H1 (cell line): ENCODE data around the gene SCRG1. TPM values are rescaled to one million over a fixed set of nuclear protein-coding genes. Genes with fewer than 3 reads are reported as not detected.

ENCODE experiments used
- CTCF ChIA-PET: fragments of 300-600 bp; sonication (Branson Sonifier 250); formaldehyde crosslinking; loops from one replicate; lab custom pipeline; 2021; ENCODE audit not compliant: partially characterized antibody; lab: Charles Lee
- POLR2A ChIA-PET: fragments of 300-600 bp; sonication (Branson Sonifier 250); formaldehyde crosslinking; loops from one replicate; lab custom pipeline; 2021; ENCODE audit warnings: inconsistent platforms; ENCODE audit not compliant: partially characterized antibody; lab: Charles Lee
- DNase-seq, 2 experiments: peaks; one replicate each; pipeline versions ENCODE4 v3.0.0 to v3.0.0-alpha.2; 2010 to 2022; ENCODE audit warnings: low spot score in 2 of 2, low read depth in 1 of 2, mixed read lengths in 1 of 2
- FAIRE-seq: peaks from 2 replicates; lab custom pipeline; 2011; peaks lifted over from hg19 to GRCh38; lab: Jason Lieb, UNC
- H2AFZ ChIP-seq: 2 replicates; pipeline ENCODE4 v1.8.1; 2012; ENCODE audit warnings: low read length, inconsistent platforms
- H2AK5ac ChIP-seq: 2 replicates; pipeline ENCODE4 v1.6.1; 2013; ENCODE audit warnings: low read depth, low read length
- H2BK120ac ChIP-seq: replicated peaks from 2 replicates; pipeline ENCODE3; 2013; ENCODE audit warnings: low read depth, low read length, inconsistent platforms
- H2BK12ac ChIP-seq: 2 replicates; pipeline ENCODE4 v1.6.1; 2013; ENCODE audit warnings: low read depth, low read length
- H2BK15ac ChIP-seq: 2 replicates; pipeline ENCODE4 v1.6.1; 2013; ENCODE audit warnings: low read length
- H2BK20ac ChIP-seq: 2 replicates; pipeline ENCODE4 v1.6.1; 2013; ENCODE audit warnings: low read length
- H2BK5ac ChIP-seq: 2 replicates; pipeline ENCODE4 v1.6.1; 2013; ENCODE audit warnings: low read depth, low read length
- H3K14ac ChIP-seq: 2 replicates; pipeline ENCODE4 v1.6.1; 2013; ENCODE audit warnings: inconsistent platforms; ENCODE audit not compliant: insufficient read length
- H3K18ac ChIP-seq: 2 replicates; pipeline ENCODE4 v1.6.1; 2013; ENCODE audit warnings: low read length; ENCODE audit errors: extremely low read depth
- H3K23ac ChIP-seq: 2 replicates; pipeline ENCODE4 v1.6.1; 2013; ENCODE audit warnings: inconsistent platforms; ENCODE audit not compliant: insufficient read length
- H3K23me2 ChIP-seq: 2 replicates; pipeline ENCODE4 v1.6.1; 2013; ENCODE audit warnings: low read depth, low read length
- H3K27ac ChIP-seq: 2 replicates; pipeline ENCODE4 v1.6.1; 2011; ENCODE audit warnings: low read depth, low read length, inconsistent platforms
- H3K27me3 ChIP-seq, 4 experiments: replicated peaks in 1 of 4; 1 replicate in 1 of 4; 2 replicates in 3 of 4; pipeline versions ENCODE4 v1.6.1 to v1.8.1; 2011 to 2013; ENCODE audit warnings: low read length in 3 of 4, mild to moderate bottlenecking in 3 of 4, inconsistent platforms in 2 of 4, mixed read lengths in 2 of 4, moderate library complexity in 1 of 4; ENCODE audit not compliant: control insufficient read depth in 3 of 4, insufficient read depth in 3 of 4; ENCODE audit errors: extremely low read depth in 1 of 4
- H3K36me3 ChIP-seq, 4 experiments: 2 replicates each; pipeline versions ENCODE4 v1.6.1 to v1.8.1; 2011 to 2013; ENCODE audit warnings: mild to moderate bottlenecking in 4 of 4, low read length in 3 of 4, moderate library complexity in 2 of 4, control low read depth in 1 of 4, inconsistent platforms in 1 of 4; ENCODE audit not compliant: insufficient read depth in 4 of 4, control insufficient read depth in 2 of 4
- H3K4ac ChIP-seq: replicated peaks from 2 replicates; pipeline ENCODE3; 2013; ENCODE audit warnings: low read length, low read depth, mixed read lengths, inconsistent platforms; ENCODE audit not compliant: insufficient read length
- H3K4me1 ChIP-seq, 4 experiments: replicated peaks in 1 of 4; 1 replicate in 1 of 4; 2 replicates in 3 of 4; pipeline versions ENCODE4 v1.6.1 to v1.8.1; 2011 to 2013; ENCODE audit warnings: low read length in 3 of 4, inconsistent platforms in 2 of 4, mixed read lengths in 1 of 4; ENCODE audit not compliant: insufficient read depth in 4 of 4, control insufficient read depth in 3 of 4
- H3K4me2 ChIP-seq, 2 experiments: 2 replicates each; pipeline versions ENCODE4 v1.6.1 to v1.8.1; 2011 to 2013; ENCODE audit warnings: low read depth in 2 of 2, low read length in 2 of 2, control low read depth in 1 of 2, inconsistent platforms in 1 of 2, mild to moderate bottlenecking in 1 of 2; ENCODE audit not compliant: insufficient read depth in 1 of 2
- H3K4me3 ChIP-seq, 4 experiments: fragments of 200-600, 300-600 bp in 1 of 4; sonication (generic), shearing (Covaris generic), sonication (Bioruptor Twin) in 1 of 4; 2 replicates each; pipeline versions ENCODE4 v1.5.1 to v1.8.1; 2011 to 2016; ENCODE audit warnings: low read length in 4 of 4, low read depth in 3 of 4, control low read depth in 2 of 4, inconsistent platforms in 2 of 4, mild to moderate bottlenecking in 2 of 4, mixed read lengths in 1 of 4, moderate library complexity in 1 of 4; ENCODE audit not compliant: insufficient read depth in 2 of 4; ENCODE audit errors: extremely low read depth in 1 of 4
- H3K56ac ChIP-seq: replicated peaks from 2 replicates; pipeline ENCODE3; 2013; ENCODE audit warnings: low read depth, mild to moderate bottlenecking, mixed read lengths, low read length, inconsistent platforms; ENCODE audit not compliant: insufficient read length
- H3K79me1 ChIP-seq: 2 replicates; pipeline ENCODE4 v1.6.1; 2013; ENCODE audit warnings: low read depth, low read length, control low read depth
- H3K79me2 ChIP-seq, 2 experiments: 2 replicates each; pipeline versions ENCODE4 v1.6.1 to v1.8.1; 2012 to 2013; ENCODE audit warnings: low read length in 2 of 2, mild to moderate bottlenecking in 2 of 2, inconsistent platforms in 1 of 2; ENCODE audit not compliant: insufficient read depth in 2 of 2, control insufficient read depth in 1 of 2
- H3K9ac ChIP-seq, 4 experiments: replicated peaks in 1 of 4; 1 replicate in 1 of 4; 2 replicates in 3 of 4; pipeline versions ENCODE4 v1.6.1 to v1.8.1; 2011 to 2013; ENCODE audit warnings: low read depth in 3 of 4, low read length in 3 of 4, control low read depth in 2 of 4, mild to moderate bottlenecking in 2 of 4, moderate library complexity in 2 of 4, inconsistent platforms in 1 of 4; ENCODE audit errors: extremely low read depth in 1 of 4
- H3K9me3 ChIP-seq, 2 experiments: 2 replicates each; pipeline versions ENCODE4 v1.6.1 to v1.8.1; 2012 to 2013; ENCODE audit warnings: mild to moderate bottlenecking in 2 of 2, moderate library complexity in 2 of 2, control low read depth in 1 of 2, inconsistent platforms in 1 of 2, low read depth in 1 of 2, low read length in 1 of 2, mixed read lengths in 1 of 2; ENCODE audit not compliant: insufficient read depth in 2 of 2
- H4K20me1 ChIP-seq, 2 experiments: replicated peaks in 1 of 2; 2 replicates each; pipeline versions ENCODE3 to v1.8.1; 2011 to 2013; ENCODE audit warnings: inconsistent platforms in 2 of 2, low read length in 2 of 2, mild to moderate bottlenecking in 1 of 2; ENCODE audit not compliant: insufficient read depth in 2 of 2, control insufficient read depth in 1 of 2
- H4K5ac ChIP-seq: 2 replicates; pipeline ENCODE4 v1.6.1; 2013; ENCODE audit warnings: low read length, low read depth, mixed read lengths, inconsistent platforms; ENCODE audit not compliant: insufficient read length
- H4K8ac ChIP-seq: 2 replicates; pipeline ENCODE4 v1.8.0; 2013; ENCODE audit warnings: mild to moderate bottlenecking, moderate library complexity, low read length, inconsistent platforms; ENCODE audit not compliant: insufficient read depth; ENCODE audit errors: extremely low read depth
- H4K91ac ChIP-seq: replicated peaks from 2 replicates; pipeline ENCODE3; 2013; ENCODE audit warnings: low read length, mixed read lengths, inconsistent platforms; ENCODE audit not compliant: insufficient read length
- ATF3 ChIP-seq: IDR thresholded peaks from 2 replicates; pipeline ENCODE4 v1.6.1; 2011; ENCODE audit warnings: low read depth, mild to moderate bottlenecking, low read length; ENCODE audit not compliant: insufficient read depth
- BACH1 ChIP-seq: IDR thresholded peaks from 2 replicates; pipeline ENCODE4 v1.6.1; 2012; ENCODE audit warnings: low read length, improper control_type of control experiment
- CHD1 ChIP-seq: IDR thresholded peaks from 2 replicates; pipeline ENCODE4 v1.6.1; 2012; ENCODE audit warnings: low read depth, low read length, improper control_type of control experiment
- RNF2 ChIP-seq: fragments of 200-900, 300-1000 bp; sonication (generic); IDR thresholded peaks from 2 replicates; pipeline ENCODE4 v1.7.1; 2016; ENCODE audit warnings: borderline replicate concordance, low read depth, mild to moderate bottlenecking, antibody characterized with exemption, low read length; ENCODE audit not compliant: poor library complexity, severe bottlenecking; ENCODE audit errors: missing control alignments
- polyA plus RNA-seq, 7 experiments: library from polyadenylated mRNA; depleted of rRNA in 3 of 7; stranded (reverse) in 5 of 7; unstranded in 2 of 7; fragments of >200 nt in 5 of 7; fragments of 200-250 nt in 2 of 7; gene quantifications; 1 replicate in 5 of 7; 2 replicates in 1 of 7; 4 replicates in 1 of 7; pipeline versions ENCODE4 v1.2.1 to v1.2.3, GENCODE V29; 2011 to 2013; ENCODE audit warnings: missing spikeins in 2 of 7, mixed read lengths in 2 of 7
- total RNA-seq: library from RNA; stranded (reverse); fragmentation: NEBNext Ultra II Directional; extraction: Animal tissue kit (Norgen Biotek cat#: 25700); gene quantifications from 2 replicates; pipeline ENCODE4 v1.2.1, GENCODE V29; 2021
- TF ChIP-seq, protein P1 (sequence below): IDR thresholded peaks from 2 replicates; pipeline ENCODE4 v1.6.1; 2011; ENCODE audit warnings: low read length, improper control_type of control experiment

Gene SCRG1
- total and polyA plus RNA-seq, 2 of the 8 experiments (the other 6 are each of a cell fraction or from before 2014, with no cell fraction given): not detected

GRCh38 chr4:173398220-173398619, 696 bp downstream of the SCRG1 start:
- H3K36me3 ChIP-seq: no peaks in the 10 kb centered on the region
- H3K4me3 ChIP-seq: no peak overlapping the region
- peaks cover 2% of the 10 kb centered on the region for H3K23me2 ChIP-seq
- DNase-seq: no peak
- H3K79me2 ChIP-seq: no peaks in the 10 kb centered on the region
- H3K18ac ChIP-seq: no peak overlapping the region
- no peak overlapping the region for H2BK20ac ChIP-seq
- H3K9ac ChIP-seq: no peak overlapping the region
- no peaks in the 10 kb centered on the region for H4K20me1 ChIP-seq
- H3K4me2 ChIP-seq: no peak overlapping the region
- H3K79me1 ChIP-seq: no peaks in the 10 kb centered on the region
- H4K91ac ChIP-seq: no peak overlapping the region
- no peak overlapping the region for H4K5ac ChIP-seq
- H2BK5ac ChIP-seq: no peak overlapping the region
- no peak overlapping the region for H4K8ac ChIP-seq
- no peak overlapping the region for H3K23ac ChIP-seq
- ChIA-PET CTCF (interaction anchor here (1.1 to 2.2 kb wide), 5 partner anchors 12 to 385 kb away, joined by 4 to 13 read pairs (median 6); no protein-coding TSS in a partner anchor), POLR2A (interaction anchor here (2.0 kb wide), 1 partner anchor 65 kb away, joined by 5 read pairs; no protein-coding TSS in a partner anchor)
- no peak overlapping the region for H3K14ac ChIP-seq
- no peak overlapping the region for H3K4ac ChIP-seq
- H3K27me3 ChIP-seq: no peaks in the 10 kb centered on the region
- H2AFZ ChIP-seq: no peak overlapping the region
- H3K27ac ChIP-seq: no peak overlapping the region
- H3K56ac ChIP-seq: no peak overlapping the region
- no peak for FAIRE-seq
- no peaks in the 10 kb centered on the region for H3K4me1 ChIP-seq
- no peak overlapping the region for H2AK5ac ChIP-seq
- no peak overlapping the region for H2BK120ac ChIP-seq
- no peak overlapping the region for H2BK15ac ChIP-seq
- H3K9me3 ChIP-seq: no peaks in the 10 kb centered on the region
- H2BK12ac ChIP-seq: no peak overlapping the region
- TF ChIP-seq BACH1: no peak
- TF ChIP-seq ATF3: no peak
- TF ChIP-seq CHD1: no peak
- TF ChIP-seq, protein P1, sequence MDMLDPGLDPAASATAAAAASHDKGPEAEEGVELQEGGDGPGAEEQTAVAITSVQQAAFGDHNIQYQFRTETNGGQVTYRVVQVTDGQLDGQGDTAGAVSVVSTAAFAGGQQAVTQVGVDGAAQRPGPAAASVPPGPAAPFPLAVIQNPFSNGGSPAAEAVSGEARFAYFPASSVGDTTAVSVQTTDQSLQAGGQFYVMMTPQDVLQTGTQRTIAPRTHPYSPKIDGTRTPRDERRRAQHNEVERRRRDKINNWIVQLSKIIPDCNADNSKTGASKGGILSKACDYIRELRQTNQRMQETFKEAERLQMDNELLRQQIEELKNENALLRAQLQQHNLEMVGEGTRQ: no peak
- TF ChIP-seq RNF2: no peak
